IMR-90 (cell line): ENCODE results near the gene CELA1. TPM values are rescaled to one million over a fixed set of nuclear protein-coding genes. Genes with fewer than 3 reads are reported as not detected.

Source experiments
- ATAC-seq: fragments of 200-7000 bp; cut with Tn5 transposase; 2 replicates; pipeline ENCODE4 v1.9.1; 2020; ENCODE audit warnings: low read depth, mild to moderate bottlenecking, moderate library complexity
- BruUV-seq: library from RNA; stranded (reverse); fragments of 400-500 nt; replicated peaks from 2 replicates; lab custom pipeline; 2021; lab: Mats Ljungman, UMichigan
- CTCF ChIA-PET: fragments of 300-600 bp; formaldehyde crosslinking; extraction: SDS; loops from one replicate; lab custom pipeline; 2021; ENCODE audit warnings: antibody characterized with exemption; lab: Yijun Ruan, JAX
- POLR2A ChIA-PET: fragments of 300-600 bp; sonication (Branson Sonifier 250); formaldehyde crosslinking; loops from one replicate; lab custom pipeline; 2022; ENCODE audit warnings: antibody characterized with exemption; ENCODE audit not compliant: unreplicated experiment; lab: Charles Lee
- DNase-seq: peaks from one replicate; pipeline ENCODE4 v3.0.0; 2013
- H2AFZ ChIP-seq: replicated peaks from 2 replicates; pipeline ENCODE3; 2013; ENCODE audit warnings: low read length, mild to moderate bottlenecking; ENCODE audit not compliant: poor library complexity
- H2AK5ac ChIP-seq: 2 replicates; pipeline ENCODE4 v1.6.1; 2013; ENCODE audit warnings: low read depth, low read length, inconsistent platforms
- H2AK9ac ChIP-seq: replicated peaks from 2 replicates; pipeline ENCODE3; 2013; ENCODE audit warnings: mild to moderate bottlenecking, low read depth, low read length, moderate library complexity; ENCODE audit not compliant: poor library complexity
- H2BK120ac ChIP-seq: 2 replicates; pipeline ENCODE4 v1.6.1; 2013; ENCODE audit warnings: low read depth, low read length, inconsistent platforms
- H2BK15ac ChIP-seq: 3 replicates; pipeline ENCODE4 v1.6.1; 2013; ENCODE audit warnings: low read depth, low read length, inconsistent platforms
- H2BK20ac ChIP-seq: 2 replicates; pipeline ENCODE4 v1.6.1; 2013; ENCODE audit warnings: low read depth, mild to moderate bottlenecking, inconsistent platforms, low read length, moderate library complexity
- H2BK5ac ChIP-seq: 2 replicates; pipeline ENCODE4 v1.6.1; 2013; ENCODE audit warnings: mild to moderate bottlenecking, low read depth, low read length, inconsistent platforms; ENCODE audit not compliant: poor library complexity, severe bottlenecking
- H3K14ac ChIP-seq: replicated peaks from 2 replicates; pipeline ENCODE4 v1.6.1; 2013; ENCODE audit warnings: low read depth, low read length, inconsistent platforms
- H3K18ac ChIP-seq: 2 replicates; pipeline ENCODE4 v1.6.1; 2013; ENCODE audit warnings: low read depth, low read length, control low read depth
- H3K23ac ChIP-seq: 2 replicates; pipeline ENCODE4 v1.6.1; 2013; ENCODE audit warnings: low read depth, low read length, inconsistent platforms
- H3K27ac ChIP-seq: 2 replicates; pipeline ENCODE4 v1.5.1; 2013; ENCODE audit warnings: mild to moderate bottlenecking, control low read depth, low read length; ENCODE audit not compliant: insufficient read depth
- H3K27me3 ChIP-seq: 2 replicates; pipeline ENCODE4 v1.6.1; 2013; ENCODE audit warnings: low read length; ENCODE audit not compliant: control insufficient read depth, insufficient read depth
- H3K36me3 ChIP-seq: 2 replicates; pipeline ENCODE4 v1.6.1; 2013; ENCODE audit warnings: low read length, mixed read lengths; ENCODE audit not compliant: control insufficient read depth, insufficient read depth
- H3K4ac ChIP-seq: 2 replicates; pipeline ENCODE4 v1.6.1; 2013; ENCODE audit warnings: low read depth, low read length, inconsistent platforms
- H3K4me1 ChIP-seq: 2 replicates; pipeline ENCODE4 v1.6.1; 2013; ENCODE audit warnings: low read length, mixed read lengths; ENCODE audit not compliant: control insufficient read depth, insufficient read depth
- H3K4me2 ChIP-seq: 2 replicates; pipeline ENCODE4 v1.6.1; 2013; ENCODE audit warnings: low read depth, mild to moderate bottlenecking, control low read depth, low read length, moderate library complexity
- H3K4me3 ChIP-seq: 2 replicates; pipeline ENCODE4 v1.5.1; 2013; ENCODE audit warnings: low read depth, mild to moderate bottlenecking, control low read depth, low read length, moderate library complexity; ENCODE audit not compliant: insufficient read depth
- H3K56ac ChIP-seq: 2 replicates; pipeline ENCODE4 v1.6.1; 2013; ENCODE audit warnings: low read length, inconsistent platforms; ENCODE audit not compliant: insufficient read depth; ENCODE audit errors: extremely low read depth
- H3K79me1 ChIP-seq, 2 experiments: 2 replicates each; pipeline ENCODE4 v1.6.1; 2013; ENCODE audit warnings: low read length in 2 of 2, inconsistent platforms in 1 of 2, low read depth in 1 of 2
- H3K9ac ChIP-seq: 2 replicates; pipeline ENCODE4 v1.6.1; 2013; ENCODE audit warnings: low read depth, low read length, control low read depth
- H3K9me1 ChIP-seq: 2 replicates; pipeline ENCODE4 v1.6.1; 2013; ENCODE audit warnings: low read length, inconsistent platforms; ENCODE audit not compliant: insufficient read depth
- H3K9me3 ChIP-seq: 2 replicates; pipeline ENCODE4 v1.6.1; 2013; ENCODE audit warnings: low read length; ENCODE audit not compliant: control insufficient read depth, insufficient read depth
- H4K20me1 ChIP-seq: 2 replicates; pipeline ENCODE4 v1.6.1; 2013; ENCODE audit warnings: low read length, inconsistent platforms; ENCODE audit not compliant: insufficient read depth
- H4K5ac ChIP-seq: 2 replicates; pipeline ENCODE4 v1.6.1; 2013; ENCODE audit warnings: mild to moderate bottlenecking, low read depth, low read length, control low read depth
- H4K8ac ChIP-seq, 2 experiments: 2 replicates each; pipeline ENCODE4 v1.6.1; 2013; ENCODE audit warnings: low read depth in 2 of 2, low read length in 2 of 2, control low read depth in 1 of 2, inconsistent platforms in 1 of 2
- H4K91ac ChIP-seq: 2 replicates; pipeline ENCODE4 v1.6.1; 2013; ENCODE audit warnings: low read depth, low read length, inconsistent platforms; ENCODE audit not compliant: insufficient read depth
- BHLHE40 ChIP-seq: fragments of 150-350 bp; IDR thresholded peaks from 2 replicates; pipeline ENCODE4 v1.6.1; 2016; ENCODE audit warnings: mild to moderate bottlenecking, low read depth, low read length
- CEBPB ChIP-seq: IDR thresholded peaks from 2 replicates; pipeline ENCODE4 v1.6.1; 2012; ENCODE audit warnings: low read depth, low read length, improper control_type of control experiment
- CHD1 ChIP-seq: IDR thresholded peaks from 2 replicates; pipeline ENCODE4 v1.6.1; 2012; ENCODE audit warnings: low read depth, low read length, improper control_type of control experiment
- FOS ChIP-seq: fragments of 150-350 bp; IDR thresholded peaks from 2 replicates; pipeline ENCODE4 v1.6.1; 2016; ENCODE audit warnings: low read depth, low read length
- MAFK ChIP-seq: IDR thresholded peaks from 2 replicates; pipeline ENCODE4 v1.6.1; 2012; ENCODE audit warnings: low read depth, low read length, improper control_type of control experiment
- MAZ ChIP-seq: IDR thresholded peaks from 2 replicates; pipeline ENCODE4 v1.6.1; 2012; ENCODE audit warnings: low read depth, mild to moderate bottlenecking, low read length, improper control_type of control experiment, moderate library complexity, borderline replicate concordance
- MXI1 ChIP-seq: IDR thresholded peaks from 2 replicates; pipeline ENCODE4 v1.6.1; 2012; ENCODE audit warnings: low read depth, mild to moderate bottlenecking, low read length, moderate library complexity, borderline replicate concordance
- NFE2L2 ChIP-seq: fragments of 150-350 bp; IDR thresholded peaks from 2 replicates; pipeline ENCODE4 v1.6.1; 2016; ENCODE audit warnings: low read depth, mild to moderate bottlenecking, low read length
- POLR2A ChIP-seq: IDR thresholded peaks from 2 replicates; pipeline ENCODE4 v1.6.1; 2012; ENCODE audit warnings: mild to moderate bottlenecking, low read depth, low read length
- RAD21 ChIP-seq: IDR thresholded peaks from 2 replicates; pipeline ENCODE4 v1.6.1; 2012; ENCODE audit warnings: low read length, improper control_type of control experiment
- RCOR1 ChIP-seq: IDR thresholded peaks from 2 replicates; pipeline ENCODE4 v1.6.1; 2012; ENCODE audit warnings: mild to moderate bottlenecking, low read length, improper control_type of control experiment; ENCODE audit not compliant: insufficient replicate concordance
- RFX5 ChIP-seq: IDR thresholded peaks from 2 replicates; pipeline ENCODE4 v1.8.0; 2012; ENCODE audit warnings: low read depth, mild to moderate bottlenecking, low read length, moderate library complexity
- SMC3 ChIP-seq: fragments of 150-350 bp; IDR thresholded peaks from 2 replicates; pipeline ENCODE4 v1.6.1; 2016; ENCODE audit warnings: low read depth, mild to moderate bottlenecking, antibody characterized with exemption, low read length, moderate library complexity
- WGBS, 2 experiments: methylation state at CpG; one replicate each; pipeline versions ENCODE4 v1.1.5 to v1.1.7; 2013; ENCODE audit warnings: missing lambda C conversion rate in 2 of 2; ENCODE audit not compliant: insufficient read length in 1 of 2; ENCODE audit errors: extremely low coverage in 2 of 2; 5-methylcytosine and 5-hydroxymethylcytosine counted together
- dilution Hi-C: fragments of 300-500 bp; cut with HindIII; formaldehyde crosslinking; loops from one replicate; pipeline ENCODE4 v1.14.3; 2018; ENCODE audit warnings: low sequenced_read_pairs; ENCODE audit not compliant: unreplicated experiment
- in situ Hi-C: fragments of 300-500 bp; cut with MboI; formaldehyde crosslinking; loops from 3 replicates; pipeline ENCODE4 v1.14.3; 2019; ENCODE audit warnings: low sequenced_read_pairs, inconsistent platforms, mixed read lengths
- intact Hi-C: fragments of 100-400 bp; cut with micrococcal nuclease; formaldehyde crosslinking; loops from 2 replicates; pipeline ENCODE4 v1.10.0; 2022
- polyA plus RNA-seq, 3 experiments: library from polyadenylated mRNA; depleted of rRNA; stranded (reverse); fragments of >200 nt; gene quantifications; 2 replicates each; pipeline ENCODE4 v1.2.3, GENCODE V29; 2012; ENCODE audit warnings: low replicate concordance in 1 of 3
- total RNA-seq: library from RNA; depleted of rRNA; stranded (reverse); fragments of >200 nt; gene quantifications from 2 replicates; pipeline ENCODE4 v1.2.3, GENCODE V29; 2012
- TF ChIP-seq, protein P1 (sequence below): fragments of 150-350 bp; IDR thresholded peaks from 2 replicates; pipeline ENCODE4 v1.6.1; 2017; ENCODE audit warnings: mild to moderate bottlenecking, antibody characterized with exemption, low read length, low read depth
- TF ChIP-seq, protein P2 (sequence below): fragments of 150-350 bp; IDR thresholded peaks from 2 replicates; pipeline ENCODE4 v1.6.1; 2016; ENCODE audit warnings: low read depth, mild to moderate bottlenecking, low read length, moderate library complexity, borderline replicate concordance
- TF ChIP-seq, protein P3 (sequence below): conservative IDR thresholded peaks from 2 replicates; pipeline ENCODE4 v1.5.1; 2012; ENCODE audit warnings: mild to moderate bottlenecking, low read depth, low read length, improper control_type of control experiment

Gene CELA1
- total and polyA plus RNA-seq, 2 of the 4 experiments (the other 2 are of a cell fraction), result not detected

DNA sequence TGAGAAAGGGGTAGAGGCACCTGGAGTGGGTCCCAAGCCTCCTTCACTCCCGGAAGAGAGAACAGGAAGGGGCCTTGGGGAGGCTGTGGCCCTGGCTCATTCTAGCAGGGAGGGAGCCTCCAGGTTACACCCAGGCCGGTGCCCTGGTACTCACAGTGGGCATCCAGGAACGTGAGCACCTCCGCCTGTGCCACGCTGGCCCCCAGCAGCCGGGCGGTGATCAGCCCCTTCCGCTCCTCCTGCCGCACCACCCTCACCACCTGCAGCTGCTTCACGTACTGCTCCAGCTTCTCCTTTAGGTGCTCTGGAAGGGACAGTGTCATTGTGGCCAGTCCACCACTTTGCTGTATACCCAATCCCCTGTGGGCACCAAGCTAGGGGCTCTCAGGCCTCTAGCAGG, 18.8 kb upstream of the CELA1 start:
- WGBS, 2 experiments, result 93% methylated on average over 9 of the region's 10 CpGs; no CpG with 5 or more reads in 1 of the 2 experiments
- POLR2A ChIA-PET, result interaction anchor here (0.5 kb wide), 1 partner anchor 282 kb away, joined by 3 read pairs; the partner anchor contains the start of gene CSRNP2
- H2BK15ac ChIP-seq, result no peak overlapping the region
- no peak overlapping the region for H3K4me3 ChIP-seq
- no peak for ATAC-seq
- H3K27ac ChIP-seq, result no peak overlapping the region
- peaks cover 0 to 8% of the 10 kb centered on the region in 2 experiments; a peak in 1 of 4 replicates for H3K79me1 ChIP-seq
- H4K8ac ChIP-seq, result no peak overlapping the region
- H2AFZ ChIP-seq, result no peak overlapping the region
- dilution Hi-C loops, result no loop called here
- H3K9me1 ChIP-seq, result peaks cover 16% of the 10 kb centered on the region; the same call in 1 of the 2 replicates
- BruUV-seq, result no TSS peak
- H3K18ac ChIP-seq, result no peak overlapping the region
- H4K91ac ChIP-seq, result no peak overlapping the region
- DNase-seq, result no peak
- H3K14ac ChIP-seq, result no peak overlapping the region
- H3K36me3 ChIP-seq, result no peaks in the 10 kb centered on the region
- no peak overlapping the region for H3K9ac ChIP-seq
- H3K56ac ChIP-seq, result no peak overlapping the region
- no peaks in the 10 kb centered on the region for H4K20me1 ChIP-seq
- H2AK5ac ChIP-seq, result no peak overlapping the region
- in situ Hi-C loops, result loop anchor here (25.0 kb wide), 1 partner anchor 853 kb away; the partner anchor contains the start of gene DIP2B
- H3K4me1 ChIP-seq, result peaks cover 2% of the 10 kb centered on the region
- peaks cover 3% of the 10 kb centered on the region; the same call in 1 of the 2 replicates for H3K27me3 ChIP-seq
- no peak overlapping the region for H2AK9ac ChIP-seq
- H2BK5ac ChIP-seq, result no peak overlapping the region
- H3K23ac ChIP-seq, result no peak overlapping the region
- no peak for TF ChIP-seq RAD21
- TF ChIP-seq, protein P1, sequence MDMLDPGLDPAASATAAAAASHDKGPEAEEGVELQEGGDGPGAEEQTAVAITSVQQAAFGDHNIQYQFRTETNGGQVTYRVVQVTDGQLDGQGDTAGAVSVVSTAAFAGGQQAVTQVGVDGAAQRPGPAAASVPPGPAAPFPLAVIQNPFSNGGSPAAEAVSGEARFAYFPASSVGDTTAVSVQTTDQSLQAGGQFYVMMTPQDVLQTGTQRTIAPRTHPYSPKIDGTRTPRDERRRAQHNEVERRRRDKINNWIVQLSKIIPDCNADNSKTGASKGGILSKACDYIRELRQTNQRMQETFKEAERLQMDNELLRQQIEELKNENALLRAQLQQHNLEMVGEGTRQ, result no peak
- no peak for TF ChIP-seq RCOR1
- TF ChIP-seq, protein P2, sequence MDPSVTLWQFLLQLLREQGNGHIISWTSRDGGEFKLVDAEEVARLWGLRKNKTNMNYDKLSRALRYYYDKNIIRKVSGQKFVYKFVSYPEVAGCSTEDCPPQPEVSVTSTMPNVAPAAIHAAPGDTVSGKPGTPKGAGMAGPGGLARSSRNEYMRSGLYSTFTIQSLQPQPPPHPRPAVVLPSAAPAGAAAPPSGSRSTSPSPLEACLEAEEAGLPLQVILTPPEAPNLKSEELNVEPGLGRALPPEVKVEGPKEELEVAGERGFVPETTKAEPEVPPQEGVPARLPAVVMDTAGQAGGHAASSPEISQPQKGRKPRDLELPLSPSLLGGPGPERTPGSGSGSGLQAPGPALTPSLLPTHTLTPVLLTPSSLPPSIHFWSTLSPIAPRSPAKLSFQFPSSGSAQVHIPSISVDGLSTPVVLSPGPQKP, result no peak
- TF ChIP-seq MAZ, result no peak
- TF ChIP-seq MAFK, result no peak
- TF ChIP-seq, protein P3, sequence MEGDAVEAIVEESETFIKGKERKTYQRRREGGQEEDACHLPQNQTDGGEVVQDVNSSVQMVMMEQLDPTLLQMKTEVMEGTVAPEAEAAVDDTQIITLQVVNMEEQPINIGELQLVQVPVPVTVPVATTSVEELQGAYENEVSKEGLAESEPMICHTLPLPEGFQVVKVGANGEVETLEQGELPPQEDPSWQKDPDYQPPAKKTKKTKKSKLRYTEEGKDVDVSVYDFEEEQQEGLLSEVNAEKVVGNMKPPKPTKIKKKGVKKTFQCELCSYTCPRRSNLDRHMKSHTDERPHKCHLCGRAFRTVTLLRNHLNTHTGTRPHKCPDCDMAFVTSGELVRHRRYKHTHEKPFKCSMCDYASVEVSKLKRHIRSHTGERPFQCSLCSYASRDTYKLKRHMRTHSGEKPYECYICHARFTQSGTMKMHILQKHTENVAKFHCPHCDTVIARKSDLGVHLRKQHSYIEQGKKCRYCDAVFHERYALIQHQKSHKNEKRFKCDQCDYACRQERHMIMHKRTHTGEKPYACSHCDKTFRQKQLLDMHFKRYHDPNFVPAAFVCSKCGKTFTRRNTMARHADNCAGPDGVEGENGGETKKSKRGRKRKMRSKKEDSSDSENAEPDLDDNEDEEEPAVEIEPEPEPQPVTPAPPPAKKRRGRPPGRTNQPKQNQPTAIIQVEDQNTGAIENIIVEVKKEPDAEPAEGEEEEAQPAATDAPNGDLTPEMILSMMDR, result no peak
- no peak for TF ChIP-seq RFX5
- no peak for TF ChIP-seq CEBPB
- TF ChIP-seq FOS, result no peak
- TF ChIP-seq POLR2A, result no peak
- TF ChIP-seq BHLHE40, result no peak
- no peak for TF ChIP-seq SMC3
- no peak for TF ChIP-seq CHD1
- TF ChIP-seq NFE2L2, result no peak
- no peak for TF ChIP-seq MXI1
- CTCF ChIA-PET, result no interaction called here
- no peak overlapping the region for H2BK120ac ChIP-seq
- no peak overlapping the region for H3K4me2 ChIP-seq
- no peaks in the 10 kb centered on the region for H3K9me3 ChIP-seq
- H3K4ac ChIP-seq, result no peak overlapping the region
- no peak overlapping the region for H2BK20ac ChIP-seq
- intact Hi-C loops, result no loop called here
- no peak overlapping the region for H4K5ac ChIP-seq
